Esophagus muscularis mucosa (tissue), 4 donors: ENCODE results near the gene PPM1F.

Experiments
- EP300 ChIP-seq: sonication (generic); formaldehyde crosslinking; IDR thresholded peaks from one replicate; pipeline ENCODE4 v1.6.1; 2017; ENCODE audit warnings: antibody characterized with exemption
- POLR2A ChIP-seq: fragments of 450-650 bp; IDR thresholded peaks from one replicate; pipeline ENCODE4 v1.6.1; 2017; ENCODE audit warnings: antibody characterized with exemption, moderate library complexity, mild to moderate bottlenecking, low read depth
- POLR2AphosphoS5 ChIP-seq, 2 donors: sonication (generic); formaldehyde crosslinking; IDR thresholded peaks; one replicate each; pipeline ENCODE4 v1.6.1; 2017; ENCODE audit warnings: antibody characterized with exemption in 2 of 2
- TF ChIP-seq, protein P1 (sequence below), 3 experiments: fragments of 200-600 bp in 2 of 3; fragments of 450-650 bp in 1 of 3; sonication (generic) in 2 of 3; IDR thresholded peaks; one replicate each; pipeline ENCODE4 v1.5.1; 2017 to 2019; ENCODE audit warnings: antibody characterized with exemption in 3 of 3, mild to moderate bottlenecking in 2 of 3, moderate library complexity in 1 of 3

GRCh38 chr22:21967693-21968271, 15.1 kb upstream of the PPM1F start:
- TF ChIP-seq, protein P1, sequence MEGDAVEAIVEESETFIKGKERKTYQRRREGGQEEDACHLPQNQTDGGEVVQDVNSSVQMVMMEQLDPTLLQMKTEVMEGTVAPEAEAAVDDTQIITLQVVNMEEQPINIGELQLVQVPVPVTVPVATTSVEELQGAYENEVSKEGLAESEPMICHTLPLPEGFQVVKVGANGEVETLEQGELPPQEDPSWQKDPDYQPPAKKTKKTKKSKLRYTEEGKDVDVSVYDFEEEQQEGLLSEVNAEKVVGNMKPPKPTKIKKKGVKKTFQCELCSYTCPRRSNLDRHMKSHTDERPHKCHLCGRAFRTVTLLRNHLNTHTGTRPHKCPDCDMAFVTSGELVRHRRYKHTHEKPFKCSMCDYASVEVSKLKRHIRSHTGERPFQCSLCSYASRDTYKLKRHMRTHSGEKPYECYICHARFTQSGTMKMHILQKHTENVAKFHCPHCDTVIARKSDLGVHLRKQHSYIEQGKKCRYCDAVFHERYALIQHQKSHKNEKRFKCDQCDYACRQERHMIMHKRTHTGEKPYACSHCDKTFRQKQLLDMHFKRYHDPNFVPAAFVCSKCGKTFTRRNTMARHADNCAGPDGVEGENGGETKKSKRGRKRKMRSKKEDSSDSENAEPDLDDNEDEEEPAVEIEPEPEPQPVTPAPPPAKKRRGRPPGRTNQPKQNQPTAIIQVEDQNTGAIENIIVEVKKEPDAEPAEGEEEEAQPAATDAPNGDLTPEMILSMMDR (IDR thresholded peaks at IDR 0.05): no peak
- TF ChIP-seq EP300 (no peak), POLR2AphosphoS5 (IDR thresholded peaks at IDR 0.05) (no peak), POLR2A (no peak)
